ENCODE measurements around the gene JPH3. TPM values are rescaled to one million over a fixed set of nuclear protein-coding genes. Genes with fewer than 3 reads are reported as not detected.
A peak's percentile ranks its signal among the peaks of the same experiment; 100 is the strongest.
"Not testable (repeated sequence)": the region's sequence is repeated elsewhere in the genome, so short reads cannot be mapped to it uniquely, and the experiment has no call there.

The JPH3 gene
- total RNA-seq, 2 experiments from 2014 or later, result 0.07 to 0.09 TPM

DNA sequence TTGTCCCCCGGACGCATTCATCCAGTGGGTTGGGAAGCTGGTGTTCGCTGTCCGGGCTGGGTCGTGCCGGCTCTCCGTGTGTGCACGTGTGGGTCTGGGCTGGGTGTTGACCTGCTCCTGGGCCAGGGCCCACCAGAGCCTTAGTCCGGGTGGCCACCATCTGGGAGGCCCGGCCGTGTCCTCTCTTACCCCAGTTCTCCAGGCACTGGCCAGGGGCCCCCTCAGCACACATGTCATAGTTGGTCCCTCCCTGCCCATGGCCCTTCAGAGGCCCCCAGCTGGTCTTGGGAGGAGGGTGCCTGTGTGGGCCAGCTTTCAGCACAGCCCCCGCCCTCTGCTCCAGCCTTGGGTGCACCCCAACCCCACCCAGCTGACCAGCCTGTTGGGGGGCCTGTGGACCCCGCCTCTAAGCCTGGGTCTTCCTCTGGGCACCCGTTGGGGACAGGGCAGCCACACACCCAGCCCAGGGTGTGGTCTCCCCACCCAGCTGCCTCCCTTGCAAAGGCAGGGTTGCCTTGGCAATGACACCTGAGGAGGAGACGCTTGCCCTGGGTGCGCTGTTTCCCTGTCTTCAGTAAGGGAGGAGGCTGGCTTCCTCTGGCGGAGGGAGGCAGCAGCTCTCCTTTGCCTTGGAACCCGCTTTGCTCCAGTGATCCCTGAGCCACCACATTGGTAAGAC is 77.4 kb downstream of the JPH3 start:
- intact Hi-C loops (cut with micrococcal nuclease), result no loop called here
- POLR2A ChIA-PET, result interaction anchor here (1.3 kb wide), 1 partner anchor 14 kb away, joined by 3 read pairs; no protein-coding TSS in a partner anchor
- CTCF ChIA-PET, result interaction anchor here (1.5 kb wide), 1 partner anchor 43 kb away, joined by 3 read pairs; no protein-coding TSS in a partner anchor
- TF ChIP-seq, protein P1, sequence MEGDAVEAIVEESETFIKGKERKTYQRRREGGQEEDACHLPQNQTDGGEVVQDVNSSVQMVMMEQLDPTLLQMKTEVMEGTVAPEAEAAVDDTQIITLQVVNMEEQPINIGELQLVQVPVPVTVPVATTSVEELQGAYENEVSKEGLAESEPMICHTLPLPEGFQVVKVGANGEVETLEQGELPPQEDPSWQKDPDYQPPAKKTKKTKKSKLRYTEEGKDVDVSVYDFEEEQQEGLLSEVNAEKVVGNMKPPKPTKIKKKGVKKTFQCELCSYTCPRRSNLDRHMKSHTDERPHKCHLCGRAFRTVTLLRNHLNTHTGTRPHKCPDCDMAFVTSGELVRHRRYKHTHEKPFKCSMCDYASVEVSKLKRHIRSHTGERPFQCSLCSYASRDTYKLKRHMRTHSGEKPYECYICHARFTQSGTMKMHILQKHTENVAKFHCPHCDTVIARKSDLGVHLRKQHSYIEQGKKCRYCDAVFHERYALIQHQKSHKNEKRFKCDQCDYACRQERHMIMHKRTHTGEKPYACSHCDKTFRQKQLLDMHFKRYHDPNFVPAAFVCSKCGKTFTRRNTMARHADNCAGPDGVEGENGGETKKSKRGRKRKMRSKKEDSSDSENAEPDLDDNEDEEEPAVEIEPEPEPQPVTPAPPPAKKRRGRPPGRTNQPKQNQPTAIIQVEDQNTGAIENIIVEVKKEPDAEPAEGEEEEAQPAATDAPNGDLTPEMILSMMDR (IDR thresholded peaks at IDR 0.05), result no peak
- ATAC-seq, result no peak
- DNase-seq, result no peak
- peaks cover 12% of the 10 kb centered on the region for H3K4me1 Mint-ChIP-seq (ENCODE audit: low read depth)
- no peak overlapping the region for H3K27ac Mint-ChIP-seq
- H3K4me3 Mint-ChIP-seq, result no peak overlapping the region
- no peaks in the 10 kb centered on the region for H3K36me3 Mint-ChIP-seq (ENCODE audit: low read depth)
- peaks cover 3% of the 10 kb centered on the region for H3K27me3 Mint-ChIP-seq
- no peaks in the 10 kb centered on the region for H3K9me3 Mint-ChIP-seq

DNA sequence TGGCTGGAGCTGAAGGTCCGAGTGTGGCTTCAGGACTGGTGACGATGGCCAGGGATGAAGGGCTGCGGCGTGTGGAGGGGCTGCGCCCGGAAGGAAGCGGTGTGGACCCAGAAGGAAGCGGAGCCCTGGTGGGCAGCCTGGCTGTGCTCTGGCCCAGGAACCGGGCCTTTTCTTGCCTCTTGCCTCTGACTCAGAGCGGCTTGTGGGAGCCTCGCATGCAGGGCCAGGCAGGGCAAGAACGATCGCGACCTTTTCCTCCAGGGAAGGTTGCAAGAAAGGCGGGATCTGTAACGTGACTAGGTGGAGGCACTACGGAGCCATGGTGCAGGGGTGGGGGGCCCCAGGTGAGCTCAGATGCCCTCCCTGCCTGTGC is 78.0 kb downstream of the JPH3 start:
- DNase-seq (no peak), ATAC-seq (no peak)
- Mint-ChIP-seq H3K4me1 (ENCODE audit: low read depth) (peaks cover 12% of the 10 kb centered on the region), H3K27ac (no peak overlapping the region), H3K27me3 (peaks cover 3% of the 10 kb centered on the region), H3K36me3 (ENCODE audit: low read depth) (no peaks in the 10 kb centered on the region), H3K9me3 (no peaks in the 10 kb centered on the region), H3K4me3 (no peak overlapping the region)
- ChIA-PET CTCF (no interaction called here), POLR2A (interaction anchor here (0.7 kb wide), 1 partner anchor 189 kb away, joined by 5 read pairs; the partner anchor contains the start of gene SLC7A5)
- intact Hi-C loops (cut with micrococcal nuclease), result no loop called here
- TF ChIP-seq, protein P1 (IDR thresholded peaks at IDR 0.05), result no peak

DNA sequence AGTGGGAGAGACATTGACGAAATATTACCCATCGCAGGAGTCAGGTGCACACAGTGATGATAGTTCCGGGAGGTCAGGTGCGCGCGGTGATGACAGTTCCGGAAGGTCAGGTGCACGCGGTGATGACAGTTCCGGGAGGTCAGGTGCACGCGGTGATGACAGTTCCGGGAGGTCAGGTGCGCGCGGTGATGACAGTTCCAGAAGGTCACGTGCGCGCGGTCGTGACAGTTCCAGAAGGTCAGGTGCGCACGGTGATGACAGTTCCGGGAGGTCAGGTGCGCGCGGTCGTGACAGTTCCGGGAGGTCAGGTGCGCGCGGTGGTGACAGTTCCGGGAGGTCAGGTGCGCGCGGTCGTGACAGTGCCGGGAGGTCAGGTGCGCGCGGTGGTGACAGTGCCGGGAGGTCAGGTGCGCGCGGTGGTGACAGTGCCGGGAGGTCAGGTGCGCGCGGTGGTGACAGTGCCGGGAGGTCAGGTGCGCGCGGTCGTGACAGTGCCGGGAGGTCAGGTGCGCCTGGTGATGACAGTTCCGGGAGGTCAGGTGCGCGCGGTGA is 78.8 kb downstream of the JPH3 start:
- H3K27ac Mint-ChIP-seq; H3K36me3 Mint-ChIP-seq (ENCODE audit: low read depth); ATAC-seq; H3K27me3 Mint-ChIP-seq; H3K4me3 Mint-ChIP-seq; DNase-seq; H3K9me3 Mint-ChIP-seq; intact Hi-C loops (cut with micrococcal nuclease); CTCF ChIA-PET: not testable (repeated sequence)
- peaks cover 12% of the 10 kb centered on the region for H3K4me1 Mint-ChIP-seq (ENCODE audit: low read depth)
- POLR2A ChIA-PET, result interaction anchor here (0.7 kb wide), 1 partner anchor 188 kb away, joined by 5 read pairs; the partner anchor contains the start of gene SLC7A5

DNA sequence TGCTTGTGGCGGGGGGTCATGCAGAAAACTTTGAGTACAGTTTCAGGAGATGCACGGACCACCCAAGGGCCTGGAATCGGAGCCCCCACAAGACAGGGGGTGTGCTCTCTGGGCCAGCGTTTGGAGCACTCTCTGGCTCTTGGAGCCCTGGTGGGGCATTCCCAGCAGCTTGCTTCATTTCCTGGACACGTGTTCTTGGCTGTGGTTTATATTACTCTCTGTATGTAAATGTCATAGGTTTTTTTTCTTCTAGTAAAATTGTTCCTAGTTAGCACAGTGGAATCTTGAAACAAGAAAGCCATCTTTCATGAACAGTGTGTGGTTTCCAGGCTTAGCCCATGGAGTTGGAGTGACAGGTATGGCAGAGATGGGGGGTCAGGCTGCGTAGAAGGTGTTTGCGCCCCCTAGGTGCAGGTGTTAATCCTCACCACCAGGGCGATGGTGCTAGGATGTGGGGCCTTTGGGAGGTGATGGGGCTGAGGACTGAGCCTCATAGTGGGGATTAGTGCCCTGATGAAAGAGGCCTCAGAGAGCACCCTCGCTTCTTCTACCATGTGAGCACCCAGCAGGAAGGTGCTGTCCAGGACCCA is 79.8 kb downstream of the JPH3 start:
- intact Hi-C loops (cut with micrococcal nuclease), result no loop called here
- Mint-ChIP-seq H3K36me3 (ENCODE audit: low read depth) (no peaks in the 10 kb centered on the region), H3K4me3 (no peak overlapping the region), H3K4me1 (ENCODE audit: low read depth) (peaks cover 12% of the 10 kb centered on the region), H3K27me3 (peaks cover 3% of the 10 kb centered on the region), H3K9me3 (no peaks in the 10 kb centered on the region), H3K27ac (peak overlapping the region; percentile 18)
- POLR2A ChIA-PET, result no interaction called here
- CTCF ChIA-PET, result no interaction called here
- peak; percentile 63 for DNase-seq
- peak; percentile 90 for ATAC-seq
- TF ChIP-seq, protein P1 (IDR thresholded peaks at IDR 0.05), result no peak

DNA sequence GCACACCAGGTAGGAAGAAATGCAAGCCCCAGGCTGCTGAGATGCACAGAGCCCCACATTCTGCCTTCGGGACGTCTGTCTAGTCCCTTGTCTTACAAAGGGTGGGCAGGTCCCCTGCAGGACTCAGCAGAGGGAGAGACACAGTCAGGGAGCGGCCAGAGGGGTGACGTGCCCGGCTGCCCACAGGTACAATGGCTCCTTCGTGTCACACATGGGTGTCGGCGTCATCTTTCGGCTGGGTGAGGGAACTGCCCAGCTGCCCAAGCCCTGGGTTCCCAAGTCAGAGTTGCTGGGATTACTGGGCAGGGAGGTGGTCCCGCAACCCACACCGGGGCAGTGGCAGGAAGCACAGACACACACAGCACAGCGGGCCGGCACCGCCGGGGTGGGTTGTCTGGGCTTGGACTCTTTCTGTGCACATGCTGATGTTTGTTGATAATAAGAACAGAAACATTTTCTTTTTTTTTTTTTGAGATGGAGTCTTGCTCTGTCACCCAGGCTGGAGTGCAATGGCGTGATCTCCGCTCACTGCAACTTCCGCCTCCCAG is 80.6 kb downstream of the JPH3 start:
- Mint-ChIP-seq H3K4me1 (ENCODE audit: low read depth) (peaks cover 12% of the 10 kb centered on the region), H3K36me3 (ENCODE audit: low read depth) (no peaks in the 10 kb centered on the region), H3K9me3 (no peaks in the 10 kb centered on the region), H3K27ac (no peak overlapping the region), H3K4me3 (no peak overlapping the region), H3K27me3 (peaks cover 3% of the 10 kb centered on the region)
- CTCF ChIA-PET, result no interaction called here
- POLR2A ChIA-PET, result no interaction called here
- TF ChIP-seq, protein P1 (IDR thresholded peaks at IDR 0.05), result no peak
- ATAC-seq (no peak), DNase-seq (no peak)
- intact Hi-C loops (cut with micrococcal nuclease), result no loop called here

Data from activated CD8-positive, alpha-beta T cell treated with anti-CD3 and anti-CD28 coated beads for 36 hours (primary cell).